HCT116 (cell line): ENCODE data around the gene IGFL4.

Experiments
- ATF3 ChIP-seq: IDR thresholded peaks from 2 replicates; pipeline ENCODE4 v1.6.1; 2012
- CBX3 ChIP-seq: IDR thresholded peaks from 2 replicates; pipeline ENCODE4 v1.6.1; 2012; ENCODE audit warnings: low read depth
- CTCF ChIP-seq, 3 experiments: fragments of 200-600 bp in 1 of 3; sonication (generic) in 1 of 3; IDR thresholded peaks in 2 of 3; conservative IDR thresholded peaks in 1 of 3; 2 replicates each; pipeline ENCODE4 v1.5.1; 2012 to 2017; ENCODE audit warnings: low read depth in 2 of 3, low read length in 2 of 3, antibody characterized with exemption in 1 of 3, borderline replicate concordance in 1 of 3, control low read depth in 1 of 3, mild to moderate bottlenecking in 1 of 3, mixed read lengths in 1 of 3, mixed run types in 1 of 3, moderate library complexity in 1 of 3; ENCODE audit not compliant: insufficient read depth in 1 of 3
- EZH2 ChIP-seq: fragments of 200-600 bp; sonication (generic); IDR thresholded peaks from 2 replicates; pipeline ENCODE4 v1.6.1; 2017; ENCODE audit warnings: antibody characterized with exemption, mixed run types
- EZH2phosphoT487 ChIP-seq: fragments of 200-600 bp; IDR thresholded peaks from 2 replicates; pipeline ENCODE4 v1.6.1; 2018; ENCODE audit warnings: antibody characterized with exemption, borderline replicate concordance
- JUND ChIP-seq: IDR thresholded peaks from 2 replicates; pipeline ENCODE4 v1.6.1; 2012
- POLR2A ChIP-seq: IDR thresholded peaks from 2 replicates; pipeline ENCODE4 v1.7.0; 2011; ENCODE audit warnings: borderline replicate concordance; ENCODE audit not compliant: insufficient read depth, insufficient read length; ENCODE audit errors: extremely low read depth
- RAD21 ChIP-seq: IDR thresholded peaks from 2 replicates; pipeline ENCODE4 v1.6.1; 2012; ENCODE audit warnings: low read depth, mild to moderate bottlenecking
- SRF ChIP-seq: IDR thresholded peaks from 2 replicates; pipeline ENCODE4 v1.6.1; 2012; ENCODE audit warnings: low read depth

GRCh38 chr19:46035986-46036743 lies 4.6 kb downstream of the IGFL4 start:
- TF ChIP-seq CTCF (IDR thresholded peaks at IDR 0.05 in 2 of 3, conservative IDR thresholded peaks at IDR 0.05 in 1 of 3; ENCODE audit: borderline replicate concordance in 1 of 3, insufficient read depth in 1 of 3, low read depth in 2 of 3, low read length in 2 of 3) (no peak), ATF3 (no peak), POLR2A (no peak), CBX3 (no peak), JUND (no peak), EZH2phosphoT487 (no peak), EZH2 (no peak), SRF (no peak), RAD21 (no peak)
